Chondrocyte (in vitro differentiated cells): ENCODE results near the gene HACD4. TPM values are rescaled to one million over a fixed set of nuclear protein-coding genes. Genes with fewer than 3 reads are reported as not detected.
"Not testable (repeated sequence)": the region's sequence is repeated elsewhere in the genome, so short reads cannot be mapped to it uniquely, and the experiment has no call there.

Experiments used
- DNase-seq: peaks from one replicate; pipeline ENCODE4 v3.0.0; 2021; ENCODE audit warnings: mixed read lengths, low spot score
- H3K27ac Mint-ChIP-seq: one replicate; pipeline ENCODE4 v1.8.0; 2021; ENCODE audit warnings: mild to moderate bottlenecking, moderate library complexity, mixed read lengths; ENCODE audit not compliant: unreplicated experiment
- H3K27me3 Mint-ChIP-seq: 2 replicates; pipeline ENCODE4 v1.8.0; 2021; ENCODE audit warnings: low read depth, mixed read lengths
- H3K36me3 Mint-ChIP-seq: 2 replicates; pipeline ENCODE4 v1.8.0; 2021; ENCODE audit warnings: low read depth, mixed read lengths
- H3K4me1 Mint-ChIP-seq: 2 replicates; pipeline ENCODE4 v1.8.0; 2021; ENCODE audit warnings: low read depth, mild to moderate bottlenecking, mixed read lengths
- H3K4me3 Mint-ChIP-seq: one replicate; pipeline ENCODE4 v1.8.0; 2021; ENCODE audit warnings: mild to moderate bottlenecking, moderate library complexity, mixed read lengths; ENCODE audit not compliant: unreplicated experiment
- H3K9me3 Mint-ChIP-seq: 2 replicates; pipeline ENCODE4 v1.8.0; 2021; ENCODE audit warnings: low read depth, mixed read lengths
- CTCF ChIP-seq: fragments of 200-600 bp; sonication (generic); IDR thresholded peaks from 2 replicates; pipeline ENCODE4 v1.5.0; 2021; ENCODE audit warnings: antibody characterized with exemption, mild to moderate bottlenecking, moderate library complexity
- total RNA-seq: library from RNA; stranded (reverse); gene quantifications from 3 replicates; pipeline ENCODE4 v1.2.1, GENCODE V29; 2021

The HACD4 gene
- total RNA-seq, 1 donor from 2014 or later: 0.97 TPM

GRCh38 chr9:20978249-20978648 lies 53.2 kb downstream of the HACD4 start:
- no peak overlapping the region for H3K4me3 Mint-ChIP-seq
- H3K9me3 Mint-ChIP-seq: no peaks in the 10 kb centered on the region
- no peak for DNase-seq
- H3K27ac Mint-ChIP-seq: no peak overlapping the region
- TF ChIP-seq CTCF: no peak
- H3K36me3 Mint-ChIP-seq: peaks cover 12% of the 10 kb centered on the region
- H3K27me3 Mint-ChIP-seq: no peaks in the 10 kb centered on the region
- H3K4me1 Mint-ChIP-seq: peaks cover 31% of the 10 kb centered on the region

- H3K36me3 Mint-ChIP-seq: peaks cover 23% of the 10 kb centered on the region
- not testable (repeated sequence) for H3K4me3 Mint-ChIP-seq, DNase-seq, H3K4me1 Mint-ChIP-seq, H3K27ac Mint-ChIP-seq, H3K27me3 Mint-ChIP-seq
- peaks cover 11% of the 10 kb centered on the region for H3K9me3 Mint-ChIP-seq
These were observed 57.1 kb downstream of the HACD4 start for GRCh38 chr9:20974191-20974938.

GRCh38 chr9:20973246-20973947 lies 58.0 kb downstream of the HACD4 start:
- not testable (repeated sequence) for H3K27me3 Mint-ChIP-seq, H3K4me1 Mint-ChIP-seq, H3K4me3 Mint-ChIP-seq, H3K27ac Mint-ChIP-seq, DNase-seq
- Mint-ChIP-seq H3K9me3 (peaks cover 11% of the 10 kb centered on the region), H3K36me3 (peaks cover 23% of the 10 kb centered on the region)

DNA sequence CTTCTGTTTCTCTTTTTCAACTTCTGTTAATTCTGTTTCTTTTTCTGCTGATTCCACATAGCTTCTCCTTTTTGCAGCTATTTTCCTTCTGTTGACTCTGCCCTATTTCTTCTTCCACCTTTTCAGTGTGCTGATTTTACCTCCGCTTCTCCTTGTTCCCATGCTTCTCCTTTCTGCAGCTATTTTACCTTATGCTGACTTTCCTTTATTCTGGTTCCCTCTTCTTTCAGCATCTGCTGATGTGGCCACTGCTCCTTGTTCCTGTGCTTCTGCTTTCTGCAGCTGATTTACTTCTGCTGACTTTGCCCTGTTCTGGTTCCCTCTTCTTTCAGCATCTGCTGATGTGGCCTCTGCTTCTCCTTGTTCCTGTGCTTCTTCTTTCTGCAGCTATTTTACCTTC lies 58.8 kb downstream of the HACD4 start:
- no peak overlapping the region for H3K4me3 Mint-ChIP-seq
- DNase-seq: no peak
- no peaks in the 10 kb centered on the region for H3K27me3 Mint-ChIP-seq
- H3K9me3 Mint-ChIP-seq: peaks cover 11% of the 10 kb centered on the region
- H3K27ac Mint-ChIP-seq: no peak overlapping the region
- TF ChIP-seq CTCF: no peak
- H3K4me1 Mint-ChIP-seq: peaks cover 5% of the 10 kb centered on the region
- H3K36me3 Mint-ChIP-seq: peaks cover 20% of the 10 kb centered on the region

- DNase-seq: no peak
- H3K36me3 Mint-ChIP-seq: peaks cover 3% of the 10 kb centered on the region
- no peaks in the 10 kb centered on the region for H3K27me3 Mint-ChIP-seq
- peak overlapping the region; percentile 34 for H3K27ac Mint-ChIP-seq
- no peak overlapping the region for H3K4me3 Mint-ChIP-seq
- H3K4me1 Mint-ChIP-seq: peaks cover 8% of the 10 kb centered on the region
- no peak for TF ChIP-seq CTCF
- peaks cover 4% of the 10 kb centered on the region for H3K9me3 Mint-ChIP-seq
These were observed 68.8 kb downstream of the HACD4 start for GRCh38 chr9:20962536-20963225.

- Mint-ChIP-seq H3K27me3 (no peaks in the 10 kb centered on the region), H3K27ac (no peak overlapping the region), H3K4me3 (no peak overlapping the region), H3K9me3 (no peaks in the 10 kb centered on the region), H3K4me1 (peaks cover 13% of the 10 kb centered on the region), H3K36me3 (peaks cover 17% of the 10 kb centered on the region)
- no peak for TF ChIP-seq CTCF
- no peak for DNase-seq
These were observed 80.7 kb downstream of the HACD4 start for GRCh38 chr9:20950707-20951106.
